ENCODE data around the gene OAS1. TPM values are rescaled to one million over a fixed set of nuclear protein-coding genes. Genes with fewer than 3 reads are reported as not detected.

The OAS1 gene
- total RNA-seq, 6 experiments from 2014 or later: not detected

- Mint-ChIP-seq H3K27me3 (ENCODE audit: insufficient read depth) (no peaks in the 10 kb centered on the region; the same call in 1 of the 2 replicates), H3K4me3 (no peak overlapping the region), H3K36me3 (ENCODE audit: low read depth) (no peaks in the 10 kb centered on the region), H3K4me1 (ENCODE audit: low read depth) (no peaks in the 10 kb centered on the region), H3K27ac (no peak overlapping the region), H3K9me3 (0 out of 2 replicates have a peak, but pooled peaks cover 5% of the 10 kb centered on the region)
- DNase-seq: no peak
- no peak for TF ChIP-seq CTCF (IDR thresholded peaks at IDR 0.05)
Observed at GRCh38 chr12:112887550-112887949, 19.2 kb upstream of the OAS1 start.

- Mint-ChIP-seq H3K27me3 (ENCODE audit: insufficient read depth) (peaks cover 2% of the 10 kb centered on the region), H3K27ac (no peak overlapping the region), H3K36me3 (ENCODE audit: low read depth) (no peaks in the 10 kb centered on the region), H3K4me3 (no peak overlapping the region), H3K4me1 (ENCODE audit: low read depth) (no peaks in the 10 kb centered on the region), H3K9me3 (peaks cover 11% of the 10 kb centered on the region; the same call in 1 of the 2 replicates)
- no peak for DNase-seq
- no peak for TF ChIP-seq CTCF (IDR thresholded peaks at IDR 0.05)
Observed at GRCh38 chr12:112891093-112892024, 15.4 kb upstream of the OAS1 start.

- H3K27me3 Mint-ChIP-seq (ENCODE audit: insufficient read depth): peaks cover 4% of the 10 kb centered on the region
- peaks cover 11% of the 10 kb centered on the region; the same call in 1 of the 2 replicates for H3K9me3 Mint-ChIP-seq
- no peaks in the 10 kb centered on the region for H3K4me1 Mint-ChIP-seq (ENCODE audit: low read depth)
- H3K4me3 Mint-ChIP-seq: no peak overlapping the region
- no peak for TF ChIP-seq CTCF (IDR thresholded peaks at IDR 0.05)
- H3K27ac Mint-ChIP-seq: no peak overlapping the region
- H3K36me3 Mint-ChIP-seq (ENCODE audit: low read depth): no peaks in the 10 kb centered on the region
- DNase-seq: no peak
Observed at GRCh38 chr12:112892856-112893255, 13.9 kb upstream of the OAS1 start.

- DNase-seq: no peak
- H3K9me3 Mint-ChIP-seq: peaks cover 11% of the 10 kb centered on the region; the same call in 1 of the 2 replicates
- no peak for TF ChIP-seq CTCF (IDR thresholded peaks at IDR 0.05)
- H3K27ac Mint-ChIP-seq: no peak overlapping the region
- no peak overlapping the region for H3K4me3 Mint-ChIP-seq
- H3K36me3 Mint-ChIP-seq (ENCODE audit: low read depth): no peaks in the 10 kb centered on the region
- no peaks in the 10 kb centered on the region for H3K4me1 Mint-ChIP-seq (ENCODE audit: low read depth)
- H3K27me3 Mint-ChIP-seq (ENCODE audit: insufficient read depth): peaks cover 4% of the 10 kb centered on the region
Observed at GRCh38 chr12:112894128-112894527, 12.6 kb upstream of the OAS1 start.

DNA sequence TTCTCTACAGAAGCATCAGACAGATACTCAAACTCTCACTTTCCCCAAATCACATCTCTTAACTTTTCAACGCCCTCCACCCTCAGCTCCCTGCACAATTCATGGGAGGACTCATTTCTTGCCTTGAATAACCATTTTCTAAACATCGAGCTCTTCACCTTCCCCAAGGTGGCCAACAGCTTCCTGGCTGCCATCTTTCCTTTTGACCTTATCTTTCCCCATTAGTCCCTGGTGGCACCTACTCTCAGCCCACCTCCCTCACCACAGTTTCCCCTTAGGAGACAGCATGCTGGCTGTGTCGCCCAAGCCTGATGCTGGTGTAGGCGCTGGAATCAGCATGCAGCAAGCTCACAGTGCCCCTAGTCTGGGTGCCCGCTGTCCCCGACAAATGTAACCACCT is 8.4 kb upstream of the OAS1 start:
- DNase-seq: no peak
- Mint-ChIP-seq H3K27ac (no peak overlapping the region), H3K27me3 (ENCODE audit: insufficient read depth) (peaks cover 8% of the 10 kb centered on the region), H3K4me1 (ENCODE audit: low read depth) (no peaks in the 10 kb centered on the region), H3K9me3 (peaks cover 5% of the 10 kb centered on the region; the same call in 1 of the 2 replicates), H3K4me3 (no peak overlapping the region), H3K36me3 (ENCODE audit: low read depth) (no peaks in the 10 kb centered on the region)
- TF ChIP-seq CTCF (IDR thresholded peaks at IDR 0.05): no peak
